HEK293 (cell line): Measurements from ENCODE around the gene EBLN2.

Source experiments
- CTCF ChIA-PET: fragments of 350-600 bp; formaldehyde crosslinking; extraction: SDS; loops from one replicate; lab custom pipeline; 2021; ENCODE audit warnings: antibody characterized with exemption; lab: Yijun Ruan, JAX
- POLR2A ChIA-PET: fragments of 300-600 bp; formaldehyde crosslinking; extraction: SDS; loops from one replicate; lab custom pipeline; 2020; ENCODE audit warnings: antibody characterized with exemption, inconsistent platforms; lab: Yijun Ruan, JAX
- H3K27ac ChIP-seq: fragments of 200-500 bp; sonication (Bioruptor generic); 2 replicates; pipeline ENCODE4 v1.5.1; 2014; ENCODE audit warnings: low read depth, low read length, control low read depth, inconsistent platforms; ENCODE audit errors: extremely low read depth
- H3K36me3 ChIP-seq, 2 experiments: fragments of 200-500 bp in 1 of 2; sonication (Bioruptor generic) in 1 of 2; 1 replicate in 1 of 2; 2 replicates in 1 of 2; pipeline ENCODE4 v1.5.1; 2014 to 2017; ENCODE audit warnings: inconsistent platforms in 2 of 2, low read length in 2 of 2; ENCODE audit not compliant: control insufficient read depth in 2 of 2, insufficient read depth in 1 of 2
- H3K4me1 ChIP-seq: fragments of 200-500 bp; sonication (Bioruptor generic); 2 replicates; pipeline ENCODE4 v1.5.1; 2014; ENCODE audit warnings: mild to moderate bottlenecking, low read length, inconsistent platforms; ENCODE audit not compliant: control insufficient read depth, insufficient read depth
- H3K4me3 ChIP-seq: 2 replicates; pipeline ENCODE4 v1.5.1; 2011; ENCODE audit warnings: low read depth, mild to moderate bottlenecking, control low read depth, low read length, moderate library complexity
- H3K9me3 ChIP-seq: fragments of 200-500 bp; sonication (Bioruptor generic); 2 replicates; pipeline ENCODE4 v1.5.1; 2014; ENCODE audit warnings: low read depth, low read length, inconsistent platforms; ENCODE audit not compliant: control insufficient read depth, insufficient read depth
- KLF8 ChIP-seq: fragments of 450-650 bp; formaldehyde crosslinking; IDR thresholded peaks from 2 replicates; pipeline ENCODE4 v1.5.1; 2016; ENCODE audit warnings: missing biosample characterization, missing genetic modification characterization
- SALL2 ChIP-seq: fragments of 450-650 bp; formaldehyde crosslinking; IDR thresholded peaks from 2 replicates; pipeline ENCODE4 v1.5.0; 2017; ENCODE audit warnings: missing biosample characterization, mild to moderate bottlenecking, missing genetic modification characterization, borderline replicate concordance
- ZNF10 ChIP-seq: fragments of 450-650 bp; formaldehyde crosslinking; IDR thresholded peaks from 2 replicates; pipeline ENCODE4 v1.5.1; 2017; ENCODE audit warnings: missing biosample characterization, missing genetic modification characterization
- ZNF324 ChIP-seq: fragments of 450-650 bp; formaldehyde crosslinking; IDR thresholded peaks from 2 replicates; pipeline ENCODE4 v1.5.1; 2016; ENCODE audit warnings: missing biosample characterization, missing genetic modification characterization
- ZNF510 ChIP-seq: fragments of 450-650 bp; formaldehyde crosslinking; IDR thresholded peaks from 2 replicates; pipeline ENCODE4 v1.5.1; 2018; ENCODE audit warnings: mild to moderate bottlenecking, missing genetic modification characterization, missing biosample characterization; ENCODE audit not compliant: insufficient replicate concordance
- ZNF521 ChIP-seq: fragments of 450-650 bp; formaldehyde crosslinking; IDR thresholded peaks from 2 replicates; pipeline ENCODE4 v1.5.1; 2017; ENCODE audit warnings: missing biosample characterization, mild to moderate bottlenecking, missing genetic modification characterization
- ZNF529 ChIP-seq: fragments of 450-650 bp; formaldehyde crosslinking; IDR thresholded peaks from 2 replicates; pipeline ENCODE4 v1.5.1; 2017; ENCODE audit warnings: missing genetic modification characterization, missing biosample characterization; ENCODE audit not compliant: insufficient replicate concordance
- ZNF555 ChIP-seq: fragments of 450-650 bp; formaldehyde crosslinking; conservative IDR thresholded peaks from 2 replicates; pipeline ENCODE4 v1.5.1; 2017; ENCODE audit warnings: missing biosample characterization, mild to moderate bottlenecking, missing genetic modification characterization, inconsistent platforms
- ZNF580 ChIP-seq: fragments of 450-650 bp; formaldehyde crosslinking; IDR thresholded peaks from 2 replicates; pipeline ENCODE4 v1.5.1; 2016; ENCODE audit warnings: missing biosample characterization, missing genetic modification characterization
- ZNF658 ChIP-seq: fragments of 450-650 bp; formaldehyde crosslinking; IDR thresholded peaks from 2 replicates; pipeline ENCODE4; 2016; ENCODE audit warnings: missing biosample characterization, missing genetic modification characterization
- ZNF664 ChIP-seq: fragments of 450-650 bp; formaldehyde crosslinking; IDR thresholded peaks from 2 replicates; pipeline ENCODE4 v1.5.1; 2016; ENCODE audit warnings: missing biosample characterization, missing genetic modification characterization
- ZNF692 ChIP-seq: fragments of 450-650 bp; formaldehyde crosslinking; IDR thresholded peaks from 2 replicates; pipeline ENCODE4 v1.5.1; 2016; ENCODE audit warnings: missing biosample characterization, missing genetic modification characterization
- ZNF707 ChIP-seq: fragments of 450-650 bp; formaldehyde crosslinking; IDR thresholded peaks from 2 replicates; pipeline ENCODE4 v1.5.1; 2016; ENCODE audit warnings: missing biosample characterization, missing genetic modification characterization
- TF ChIP-seq, protein P1 (sequence below): fragments of 450-650 bp; formaldehyde crosslinking; IDR thresholded peaks from 2 replicates; pipeline ENCODE4 v1.5.1; 2016; ENCODE audit warnings: missing biosample characterization, missing genetic modification characterization
- TF ChIP-seq, protein P2 (sequence below): fragments of 450-650 bp; formaldehyde crosslinking; IDR thresholded peaks from 2 replicates; pipeline ENCODE4 v1.5.1; 2016; ENCODE audit warnings: missing biosample characterization, missing genetic modification characterization, borderline replicate concordance

The EBLN2 gene

GRCh38 chr3:73070675-73071575 lies 9.5 kb downstream of the EBLN2 start (continued):
- TF ChIP-seq, protein P1, sequence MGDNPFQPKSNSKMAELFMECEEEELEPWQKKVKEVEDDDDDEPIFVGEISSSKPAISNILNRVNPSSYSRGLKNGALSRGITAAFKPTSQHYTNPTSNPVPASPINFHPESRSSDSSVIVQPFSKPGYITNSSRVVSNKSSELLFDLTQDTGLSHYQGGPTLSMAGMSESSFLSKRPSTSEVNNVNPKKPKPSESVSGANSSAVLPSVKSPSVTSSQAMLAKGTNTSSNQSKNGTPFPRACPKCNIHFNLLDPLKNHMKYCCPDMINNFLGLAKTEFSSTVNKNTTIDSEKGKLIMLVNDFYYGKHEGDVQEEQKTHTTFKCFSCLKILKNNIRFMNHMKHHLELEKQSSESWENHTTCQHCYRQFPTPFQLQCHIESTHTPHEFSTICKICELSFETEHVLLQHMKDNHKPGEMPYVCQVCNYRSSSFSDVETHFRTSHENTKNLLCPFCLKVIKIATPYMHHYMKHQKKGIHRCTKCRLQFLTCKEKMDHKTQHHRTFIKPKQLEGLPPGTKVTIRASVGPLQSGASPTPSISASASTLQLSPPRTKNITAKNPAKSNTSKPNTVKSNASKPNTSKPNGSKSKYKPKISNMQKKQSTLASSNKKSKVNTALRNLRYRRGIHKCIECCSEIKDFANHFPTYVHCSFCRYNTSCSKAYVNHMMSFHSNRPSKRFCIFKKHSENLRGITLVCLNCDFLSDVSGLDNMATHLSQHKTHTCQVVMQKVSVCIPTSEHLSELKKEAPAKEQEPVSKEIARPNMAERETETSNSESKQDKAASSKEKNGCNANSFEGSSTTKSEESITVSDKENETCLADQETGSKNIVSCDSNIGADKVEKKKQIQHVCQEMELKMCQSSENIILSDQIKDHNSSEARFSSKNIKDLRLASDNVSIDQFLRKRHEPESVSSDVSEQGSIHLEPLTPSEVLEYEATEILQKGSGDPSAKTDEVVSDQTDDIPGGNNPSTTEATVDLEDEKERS (tag by site-specific recombination): no peak
- TF ChIP-seq ZNF324: no peak
- no peak for TF ChIP-seq ZNF580 (tag by site-specific recombination)
- no peak for TF ChIP-seq ZNF692 (tag by site-specific recombination)
- TF ChIP-seq SALL2: no peak
- no peak for TF ChIP-seq ZNF10 (tag by site-specific recombination)
- TF ChIP-seq ZNF510 (tag by site-specific recombination): no peak

DNA sequence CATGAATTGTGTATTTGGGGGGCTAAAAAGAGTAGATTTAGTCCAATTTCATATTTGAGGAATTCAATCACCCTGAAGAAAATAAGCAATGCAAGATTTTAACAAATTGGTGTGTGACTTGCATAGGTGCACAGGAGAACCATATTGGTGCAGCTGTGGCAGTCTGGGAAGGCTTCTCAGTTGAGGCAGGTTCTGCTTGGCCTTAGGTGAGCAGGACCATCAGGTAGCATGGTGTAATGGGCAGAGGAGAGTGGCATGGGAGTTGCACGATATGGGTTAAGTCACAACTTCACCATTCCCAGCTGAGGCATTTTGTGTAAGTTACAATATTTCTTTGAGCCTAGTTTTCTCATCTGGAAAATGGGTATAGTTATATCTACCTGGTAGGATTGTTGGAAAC lies 10.5 kb downstream of the EBLN2 start:
- CTCF ChIA-PET: no interaction called here
- no peak overlapping the region for H3K4me3 ChIP-seq

GRCh38 chr3:73072634-73073033 lies 11.2 kb downstream of the EBLN2 start:
- TF ChIP-seq ZNF555 (no peak), ZNF664 (no peak), ZNF529 (tag by site-specific recombination) (no peak), ZNF521 (tag by site-specific recombination) (no peak), KLF8 (tag by site-specific recombination) (no peak)
- TF ChIP-seq, protein P2, sequence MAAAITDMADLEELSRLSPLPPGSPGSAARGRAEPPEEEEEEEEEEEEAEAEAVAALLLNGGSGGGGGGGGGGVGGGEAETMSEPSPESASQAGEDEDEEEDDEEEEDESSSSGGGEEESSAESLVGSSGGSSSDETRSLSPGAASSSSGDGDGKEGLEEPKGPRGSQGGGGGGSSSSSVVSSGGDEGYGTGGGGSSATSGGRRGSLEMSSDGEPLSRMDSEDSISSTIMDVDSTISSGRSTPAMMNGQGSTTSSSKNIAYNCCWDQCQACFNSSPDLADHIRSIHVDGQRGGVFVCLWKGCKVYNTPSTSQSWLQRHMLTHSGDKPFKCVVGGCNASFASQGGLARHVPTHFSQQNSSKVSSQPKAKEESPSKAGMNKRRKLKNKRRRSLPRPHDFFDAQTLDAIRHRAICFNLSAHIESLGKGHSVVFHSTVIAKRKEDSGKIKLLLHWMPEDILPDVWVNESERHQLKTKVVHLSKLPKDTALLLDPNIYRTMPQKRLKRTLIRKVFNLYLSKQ (tag by site-specific recombination): no peak
- no peak overlapping the region for H3K27ac ChIP-seq
- H3K4me3 ChIP-seq: no peak overlapping the region
- H3K4me1 ChIP-seq: no peaks in the 10 kb centered on the region
- ChIA-PET CTCF (interaction anchor here (1.6 kb wide), 1 partner anchor 221 kb away, joined by 4 read pairs; no protein-coding TSS in a partner anchor), POLR2A (no interaction called here)
- H3K9me3 ChIP-seq: no peaks in the 10 kb centered on the region
- peaks cover 0 to 7% of the 10 kb centered on the region in 2 experiments; a peak in 1 of 3 replicates for H3K36me3 ChIP-seq

More for the DNA sequence above, 10.5 kb downstream of the EBLN2 start:
- no peaks in the 10 kb centered on the region for H3K4me1 ChIP-seq
- H3K27ac ChIP-seq: no peak overlapping the region
- no peaks in the 10 kb centered on the region for H3K9me3 ChIP-seq
- peaks cover 0 to 10% of the 10 kb centered on the region in 2 experiments; a peak in 1 of 3 replicates for H3K36me3 ChIP-seq
- POLR2A ChIA-PET: no interaction called here
- no peak for TF ChIP-seq ZNF707 (tag by site-specific recombination)
- no peak for TF ChIP-seq SALL2
- no peak for TF ChIP-seq ZNF658 (tag by site-specific recombination)
